22Rv1 (cell line): ENCODE data around the gene SH3BP2.

Experiments used
- ZFX ChIP-seq: fragments of 450-650 bp; IDR thresholded peaks from 2 replicates; pipeline ENCODE4 v1.6.1; 2017; ENCODE audit warnings: antibody characterized with exemption, borderline replicate concordance
- TF ChIP-seq, protein P1 (sequence below): fragments of 450-650 bp; IDR thresholded peaks from 2 replicates; pipeline ENCODE4 v1.5.1; 2017; ENCODE audit warnings: mild to moderate bottlenecking

DNA sequence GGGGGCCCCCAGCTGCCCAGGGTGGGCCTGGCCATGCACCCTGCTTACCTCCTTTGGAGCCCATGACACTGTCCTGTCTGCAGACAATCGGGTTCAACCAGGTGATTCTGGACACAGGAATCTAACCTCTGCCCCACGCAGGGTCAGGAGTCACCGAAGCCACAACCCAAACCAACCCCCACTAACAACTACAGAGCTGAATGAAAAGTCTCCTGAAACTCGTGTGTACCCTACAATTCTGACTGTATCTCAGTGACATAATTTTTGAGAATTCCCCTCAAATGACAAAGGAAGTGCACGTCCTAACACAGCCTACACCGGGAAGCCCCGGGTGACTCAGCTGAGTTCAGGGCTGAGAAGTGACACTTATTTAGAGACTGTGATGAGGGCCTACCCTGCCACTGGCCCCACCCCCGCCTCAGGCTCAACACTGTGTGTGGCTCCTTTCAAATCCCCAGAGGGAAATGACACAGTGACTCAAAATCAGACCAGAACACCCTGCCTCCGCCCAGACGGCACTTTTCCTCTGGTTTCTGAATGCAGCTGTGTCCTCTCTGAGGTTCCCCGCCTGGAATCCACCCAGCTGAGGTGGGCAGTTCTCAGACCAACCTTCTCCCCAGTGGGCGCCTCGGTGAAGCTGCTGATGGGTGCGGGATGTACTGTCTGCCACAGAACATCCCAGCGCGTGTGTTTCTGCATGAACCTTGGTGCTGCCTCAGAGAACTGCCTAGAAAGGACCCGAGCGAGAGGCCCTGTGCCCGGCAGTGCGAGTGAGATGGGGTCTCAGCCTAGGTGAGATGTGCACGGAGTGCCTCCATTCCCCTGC is 46.7 kb upstream of the SH3BP2 start:
- TF ChIP-seq, protein P1, sequence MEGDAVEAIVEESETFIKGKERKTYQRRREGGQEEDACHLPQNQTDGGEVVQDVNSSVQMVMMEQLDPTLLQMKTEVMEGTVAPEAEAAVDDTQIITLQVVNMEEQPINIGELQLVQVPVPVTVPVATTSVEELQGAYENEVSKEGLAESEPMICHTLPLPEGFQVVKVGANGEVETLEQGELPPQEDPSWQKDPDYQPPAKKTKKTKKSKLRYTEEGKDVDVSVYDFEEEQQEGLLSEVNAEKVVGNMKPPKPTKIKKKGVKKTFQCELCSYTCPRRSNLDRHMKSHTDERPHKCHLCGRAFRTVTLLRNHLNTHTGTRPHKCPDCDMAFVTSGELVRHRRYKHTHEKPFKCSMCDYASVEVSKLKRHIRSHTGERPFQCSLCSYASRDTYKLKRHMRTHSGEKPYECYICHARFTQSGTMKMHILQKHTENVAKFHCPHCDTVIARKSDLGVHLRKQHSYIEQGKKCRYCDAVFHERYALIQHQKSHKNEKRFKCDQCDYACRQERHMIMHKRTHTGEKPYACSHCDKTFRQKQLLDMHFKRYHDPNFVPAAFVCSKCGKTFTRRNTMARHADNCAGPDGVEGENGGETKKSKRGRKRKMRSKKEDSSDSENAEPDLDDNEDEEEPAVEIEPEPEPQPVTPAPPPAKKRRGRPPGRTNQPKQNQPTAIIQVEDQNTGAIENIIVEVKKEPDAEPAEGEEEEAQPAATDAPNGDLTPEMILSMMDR, result no peak
- no peak for TF ChIP-seq ZFX
